NB4 (cell line): ENCODE results near the gene APMAP.
A peak's percentile ranks its signal among the peaks of the same experiment; 100 is the strongest.
"Not testable (repeated sequence)": the region's sequence is repeated elsewhere in the genome, so short reads cannot be mapped to it uniquely, and the experiment has no call there.

Source experiments
- DNase-seq: peaks from one replicate; pipeline ENCODE4 v3.0.0; 2010; ENCODE audit warnings: low read depth
- H3K4me3 ChIP-seq: one replicate; pipeline ENCODE4 v1.5.1; 2011; ENCODE audit warnings: mild to moderate bottlenecking, low read depth, low read length, moderate library complexity
- CTCF ChIP-seq: IDR thresholded peaks from one replicate; pipeline ENCODE4 v1.5.1; 2012; ENCODE audit warnings: low read depth, low read length
- MAX ChIP-seq: IDR thresholded peaks from 2 replicates; pipeline ENCODE4 v1.6.1; 2011; ENCODE audit warnings: low read depth, low read length
- POLR2A ChIP-seq: IDR thresholded peaks from 2 replicates; pipeline ENCODE4 v1.6.1; 2011; ENCODE audit warnings: mild to moderate bottlenecking; ENCODE audit not compliant: insufficient read length; ENCODE audit errors: extremely low read depth

APMAP gene

GRCh38 chr20:24930724-24931688 lies 61.5 kb downstream of the APMAP start:
- TF ChIP-seq CTCF, result peak; percentile 14
- not testable (repeated sequence) for H3K4me3 ChIP-seq, DNase-seq

GRCh38 chr20:24929867-24930723 lies 62.5 kb downstream of the APMAP start:
- not testable (repeated sequence) for DNase-seq, H3K4me3 ChIP-seq
- peak; percentile 1 for TF ChIP-seq CTCF

- not testable (repeated sequence) for H3K4me3 ChIP-seq, DNase-seq
Observed at GRCh38 chr20:24929259-24929658, 63.3 kb downstream of the APMAP start.

- not testable (repeated sequence) for H3K4me3 ChIP-seq, DNase-seq
Observed at GRCh38 chr20:24920706-24921105, 71.8 kb downstream of the APMAP start.

- not testable (repeated sequence) for H3K4me3 ChIP-seq, DNase-seq
Observed at GRCh38 chr20:24919665-24920064, 72.9 kb downstream of the APMAP start.

- DNase-seq, result no peak
Observed at GRCh38 chr20:24918579-24919566, 73.7 kb downstream of the APMAP start.

GRCh38 chr20:24917797-24918578 lies 74.6 kb downstream of the APMAP start:
- no peak overlapping the region for H3K4me3 ChIP-seq
- DNase-seq, result peak; percentile 80
- TF ChIP-seq CTCF (peak; percentile 88), POLR2A (no peak)

More at GRCh38 chr20:24918579-24919566, 73.7 kb downstream of the APMAP start:
- no peak for TF ChIP-seq POLR2A
- TF ChIP-seq MAX, result 0 out of 2 replicates have a peak, but pooled peaks have one; percentile 19
- H3K4me3 ChIP-seq, result no peak overlapping the region
